ENCODE results near the gene SKP2.

The SKP2 gene

GRCh38 chr5:36199620-36200019 lies 47.7 kb downstream of the SKP2 start:
- no peak for DNase-seq (ENCODE audit: low read depth in 2 of 2)

- DNase-seq (ENCODE audit: low read depth in 2 of 2), result no peak
Observed at GRCh38 chr5:36200513-36200912, 48.6 kb downstream of the SKP2 start.

- DNase-seq (ENCODE audit: low read depth in 2 of 2), result no peak
Observed at GRCh38 chr5:36202521-36202961, 50.6 kb downstream of the SKP2 start.

- no peak for DNase-seq (ENCODE audit: low read depth in 2 of 2)
Observed at GRCh38 chr5:36205329-36205728, 53.4 kb downstream of the SKP2 start.

- no peak for DNase-seq (ENCODE audit: low read depth in 2 of 2)
Observed at GRCh38 chr5:36206913-36207312, 55.0 kb downstream of the SKP2 start.

- no peak for DNase-seq (ENCODE audit: low read depth in 2 of 2)
Observed at GRCh38 chr5:36208786-36209185, 56.9 kb downstream of the SKP2 start.

- no peak for DNase-seq (ENCODE audit: low read depth in 2 of 2)
Observed at GRCh38 chr5:36209664-36210063, 57.8 kb downstream of the SKP2 start.

- no peak for DNase-seq (ENCODE audit: low read depth in 2 of 2)
Observed at GRCh38 chr5:36214436-36214835, 62.5 kb downstream of the SKP2 start.

GRCh38 chr5:36215910-36216309 lies 64.0 kb downstream of the SKP2 start:
- no peak for DNase-seq (ENCODE audit: low read depth in 2 of 2)

- DNase-seq (ENCODE audit: low read depth in 2 of 2), result no peak
Observed at GRCh38 chr5:36217567-36217966, 65.7 kb downstream of the SKP2 start.

- DNase-seq (ENCODE audit: low read depth in 2 of 2), result no peak
Observed at GRCh38 chr5:36217988-36218387, 66.1 kb downstream of the SKP2 start.

- DNase-seq (ENCODE audit: low read depth in 2 of 2), result no peak
Observed at GRCh38 chr5:36222620-36223019, 70.7 kb downstream of the SKP2 start.

- no peak for DNase-seq (ENCODE audit: low read depth in 2 of 2)
Observed at GRCh38 chr5:36227046-36227445, 75.1 kb downstream of the SKP2 start.

GRCh38 chr5:36228505-36228904 lies 76.6 kb downstream of the SKP2 start:
- DNase-seq (ENCODE audit: low read depth in 2 of 2), result no peak

GRCh38 chr5:36230151-36230790 lies 78.4 kb downstream of the SKP2 start:
- no peak for DNase-seq (ENCODE audit: low read depth in 2 of 2)

- DNase-seq (ENCODE audit: low read depth in 2 of 2), result no peak
Observed at GRCh38 chr5:36232533-36232932, 80.6 kb downstream of the SKP2 start.

Data from stimulated activated CD8-positive, alpha-beta memory T cell treated with anti-CD3 and anti-CD28 coated beads, Interleukin-15, amount 100 ng/mL, for 4 hours (primary cell).